B cell (primary cell): ENCODE data around the gene WIPF1. TPM values are rescaled to one million over a fixed set of nuclear protein-coding genes. Genes with fewer than 3 reads are reported as not detected.

Experiments
- ATAC-seq: fragments of 200-7000 bp; cut with Tn5 transposase; one replicate; pipeline ENCODE4 v1.10.0; 2021; ENCODE audit warnings: low read depth, mild to moderate bottlenecking, moderate number of reproducible peaks, moderate library complexity
- CTCF ChIA-PET: fragments of 350-600 bp; sonication (Branson Sonifier 250); formaldehyde crosslinking; loops from one replicate; lab custom pipeline; 2021; ENCODE audit warnings: antibody characterized with exemption, inconsistent platforms; lab: Charles Lee
- POLR2A ChIA-PET: fragments of 350-600 bp; sonication (Branson Sonifier 250); formaldehyde crosslinking; loops from one replicate; lab custom pipeline; 2021; ENCODE audit warnings: antibody characterized with exemption; lab: Charles Lee
- DNase-seq: peaks from one replicate; pipeline ENCODE4 v3.0.0; 2013
- H2AFZ ChIP-seq: 2 replicates; pipeline ENCODE4 v1.6.1; 2012; ENCODE audit warnings: mild to moderate bottlenecking, low read depth, low read length; ENCODE audit not compliant: insufficient read depth, poor library complexity, severe bottlenecking
- H3K27ac ChIP-seq, 2 donors: 1 replicate in 1 of 2; 2 replicates in 1 of 2; pipeline ENCODE4 v1.5.1; 2012 to 2013; ENCODE audit warnings: low read length in 2 of 2, mild to moderate bottlenecking in 2 of 2, moderate library complexity in 1 of 2
- H3K27me3 ChIP-seq, 4 experiments: fragments of 200-600 bp in 1 of 4; sonication (generic) in 1 of 4; replicated peaks in 1 of 4; 1 replicate in 2 of 4; 2 replicates in 2 of 4; pipeline versions ENCODE4 v1.6.1 to v1.7.0; 2013 to 2016; ENCODE audit warnings: low read length in 3 of 4, mild to moderate bottlenecking in 2 of 4, mixed read lengths in 1 of 4, moderate library complexity in 1 of 4; ENCODE audit not compliant: insufficient read depth in 4 of 4, control insufficient read depth in 3 of 4; ENCODE audit errors: control extremely low read depth in 1 of 4
- H3K36me3 ChIP-seq, 2 experiments: replicated peaks in 1 of 2; 1 replicate in 1 of 2; 2 replicates in 1 of 2; pipeline versions ENCODE4 v1.6.1 to v1.7.1; 2013; ENCODE audit warnings: low read length in 1 of 2; ENCODE audit not compliant: insufficient read depth in 2 of 2, control insufficient read depth in 1 of 2; ENCODE audit errors: control extremely low read depth in 1 of 2, extremely low read depth in 1 of 2
- H3K4me1 ChIP-seq, 2 donors: fragments of 200-600 bp in 1 of 2; sonication (generic) in 1 of 2; 1 replicate in 1 of 2; 2 replicates in 1 of 2; pipeline versions ENCODE4 v1.5.1 to v1.6.1; 2013 to 2017; ENCODE audit warnings: low read length in 2 of 2; ENCODE audit not compliant: control insufficient read depth in 2 of 2, insufficient read depth in 2 of 2
- H3K4me2 ChIP-seq: replicated peaks from 2 replicates; pipeline ENCODE3; 2012; ENCODE audit warnings: mild to moderate bottlenecking, low read depth, low read length; ENCODE audit not compliant: poor library complexity, severe bottlenecking
- H3K4me3 ChIP-seq, 5 experiments: fragments of 200-600 bp in 1 of 5; sonication (generic) in 1 of 5; 1 replicate in 3 of 5; 2 replicates in 2 of 5; pipeline versions ENCODE4 v1.5.1 to v1.7.0; 2011 to 2016; ENCODE audit warnings: low read length in 4 of 5, mild to moderate bottlenecking in 4 of 5, low read depth in 2 of 5, control low read depth in 1 of 5, moderate library complexity in 1 of 5; ENCODE audit not compliant: insufficient read depth in 1 of 5; ENCODE audit errors: control extremely low read depth in 1 of 5, extremely low read depth in 1 of 5
- H3K79me2 ChIP-seq: fragments of 200-600 bp; sonication (generic); one replicate; pipeline ENCODE4 v1.6.0; 2016; ENCODE audit warnings: low read length; ENCODE audit not compliant: control insufficient read depth, insufficient read depth
- H3K9ac ChIP-seq: fragments of 200-600 bp; sonication (generic); 2 replicates; pipeline ENCODE4 v1.6.1; 2017; ENCODE audit warnings: mild to moderate bottlenecking, low read length, moderate library complexity
- H3K9me3 ChIP-seq, 3 donors: one replicate each; pipeline versions ENCODE4 v1.6.1 to v1.7.1; 2013; ENCODE audit warnings: low read length in 2 of 3; ENCODE audit not compliant: control insufficient read depth in 2 of 3, insufficient read depth in 1 of 3; ENCODE audit errors: control extremely low read depth in 1 of 3
- H4K20me1 ChIP-seq: 2 replicates; pipeline ENCODE4 v1.6.0; 2012; ENCODE audit warnings: mild to moderate bottlenecking, low read length; ENCODE audit not compliant: insufficient read depth, control insufficient read depth, poor library complexity, severe bottlenecking
- H3K27ac Mint-ChIP-seq: one replicate; pipeline ENCODE4 v1.8.0; 2021; ENCODE audit warnings: mixed read lengths
- H3K27me3 Mint-ChIP-seq: one replicate; pipeline ENCODE4 v1.8.0; 2021; ENCODE audit warnings: mixed read lengths
- H3K4me1 Mint-ChIP-seq: one replicate; pipeline ENCODE4 v1.8.0; 2021; ENCODE audit warnings: mixed read lengths
- H3K4me3 Mint-ChIP-seq: one replicate; pipeline ENCODE4 v1.8.0; 2021; ENCODE audit warnings: mixed read lengths
- H3K9me3 Mint-ChIP-seq: one replicate; pipeline ENCODE4 v1.8.0; 2022; ENCODE audit warnings: mixed read lengths; ENCODE audit not compliant: insufficient read depth
- CTCF ChIP-seq: fragments of 200-600 bp; IDR thresholded peaks from one replicate; pipeline ENCODE4 v1.8.0; 2022; ENCODE audit warnings: antibody characterized with exemption, mild to moderate bottlenecking
- EZH2 ChIP-seq: IDR thresholded peaks from 2 replicates; pipeline ENCODE4 v1.6.1; 2012; ENCODE audit warnings: borderline replicate concordance, low read depth, mild to moderate bottlenecking, moderate library complexity, low read length; ENCODE audit not compliant: insufficient read depth, poor library complexity, severe bottlenecking
- WGBS: methylation state at CpG from one replicate; pipeline ENCODE4 v1.1.5; 2013; ENCODE audit warnings: missing lambda C conversion rate; ENCODE audit not compliant: insufficient coverage; 5-methylcytosine and 5-hydroxymethylcytosine counted together
- intact Hi-C: fragments of 100-400 bp; cut with micrococcal nuclease; formaldehyde crosslinking; loops from one replicate; pipeline ENCODE4 v1.10.0; 2022
- polyA plus RNA-seq: library from polyadenylated mRNA; depleted of rRNA; stranded (reverse); fragments of >200 nt; gene quantifications from 2 replicates; pipeline ENCODE4 v1.2.3, GENCODE V29; 2012
- total RNA-seq, 2 donors: library from RNA; stranded (reverse); fragments of 120-200 nt in 1 of 2; gene quantifications; 1 replicate in 1 of 2; 2 replicates in 1 of 2; pipeline versions ENCODE4 v1.2.3 to v1.2.4, GENCODE V29; 2013 to 2022

Gene WIPF1
- total and polyA plus RNA-seq, 2 donors (not counting 1 experiment from before 2014, with no cell fraction given): 137 to 390 TPM

GRCh38 chr2:174553811-174554493 is 43.7 kb downstream of the WIPF1 start:
- peaks cover 6 to 11% of the 10 kb centered on the region in 2 experiments for H3K36me3 ChIP-seq
- H3K9ac ChIP-seq: peak overlapping the region; percentile 0
- TF ChIP-seq EZH2 (no peak), CTCF (no peak)
- H3K27ac ChIP-seq: peak overlapping the region; percentile 70 to 77
- no peaks in the 10 kb centered on the region for H3K27me3 Mint-ChIP-seq
- no peak overlapping the region for H2AFZ ChIP-seq
- no peaks in the 10 kb centered on the region for H3K27me3 ChIP-seq
- 50% methylated on average over 2 of the region's 5 CpGs for WGBS
- no peaks in the 10 kb centered on the region for H4K20me1 ChIP-seq
- intact Hi-C loops: loop anchor here (2.0 kb wide), 1 partner anchor 61 kb away; no protein-coding TSS in a partner anchor
- peaks cover 0 to 2% (median 0%) of the 10 kb centered on the region in 3 donors for H3K9me3 ChIP-seq
- ATAC-seq (peak; percentile 89), DNase-seq (peak; percentile 75)
- POLR2A ChIA-PET: no interaction called here
- CTCF ChIA-PET: interaction anchor here (1.0 to 2.6 kb wide), 4 partner anchors 24 to 133 kb away, joined by 3 to 12 read pairs (median 6); no protein-coding TSS in a partner anchor
- H3K9me3 Mint-ChIP-seq: no peaks in the 10 kb centered on the region
- no peaks in the 10 kb centered on the region for H3K79me2 ChIP-seq
- H3K4me1 Mint-ChIP-seq: peaks cover 38% of the 10 kb centered on the region
- no peak overlapping the region for H3K4me3 ChIP-seq
- H3K4me3 Mint-ChIP-seq: peak overlapping the region; percentile 75
- peak overlapping the region; percentile 36 for H3K4me2 ChIP-seq
- peaks cover 33 to 36% of the 10 kb centered on the region in 2 donors for H3K4me1 ChIP-seq
- H3K27ac Mint-ChIP-seq: peak overlapping the region; percentile 92

GRCh38 chr2:174552880-174553279 is 44.7 kb downstream of the WIPF1 start:
- H3K4me3 ChIP-seq: no peak overlapping the region
- intact Hi-C loops: no loop called here
- no peaks in the 10 kb centered on the region for H3K9me3 Mint-ChIP-seq
- peak overlapping the region; percentile 13 for H3K4me2 ChIP-seq
- H2AFZ ChIP-seq: no peak overlapping the region
- no peaks in the 10 kb centered on the region for H3K27me3 ChIP-seq
- peaks cover 38% of the 10 kb centered on the region for H3K4me1 Mint-ChIP-seq
- DNase-seq (no peak), ATAC-seq (no peak)
- no CpG with 5 or more reads among the region's 5 CpGs for WGBS
- H3K9me3 ChIP-seq: peaks cover 0 to 2% (median 0%) of the 10 kb centered on the region in 3 donors
- H3K36me3 ChIP-seq: peaks cover 3 to 6% of the 10 kb centered on the region in 2 experiments
- no peak overlapping the region for H3K9ac ChIP-seq
- H3K27ac ChIP-seq: peak overlapping the region; percentile 39 to 75
- ChIA-PET POLR2A (no interaction called here), CTCF (interaction anchor here (1.1 to 1.8 kb wide), 4 partner anchors 10 to 145 kb away, joined by 3 to 6 read pairs (median 4); no protein-coding TSS in a partner anchor)
- TF ChIP-seq EZH2: no peak
- peaks cover 33 to 36% of the 10 kb centered on the region in 2 donors for H3K4me1 ChIP-seq
- no peaks in the 10 kb centered on the region for H3K27me3 Mint-ChIP-seq
- H3K27ac Mint-ChIP-seq: peak overlapping the region; percentile 88
- H3K79me2 ChIP-seq: no peaks in the 10 kb centered on the region
- no peak overlapping the region for H3K4me3 Mint-ChIP-seq
- no peaks in the 10 kb centered on the region for H4K20me1 ChIP-seq
